Measurements from ENCODE around the gene NRXN3.
"Not testable (repeated sequence)": the region's sequence is repeated elsewhere in the genome, so short reads cannot be mapped to it uniquely, and the experiment has no call there.

NRXN3 gene

DNA sequence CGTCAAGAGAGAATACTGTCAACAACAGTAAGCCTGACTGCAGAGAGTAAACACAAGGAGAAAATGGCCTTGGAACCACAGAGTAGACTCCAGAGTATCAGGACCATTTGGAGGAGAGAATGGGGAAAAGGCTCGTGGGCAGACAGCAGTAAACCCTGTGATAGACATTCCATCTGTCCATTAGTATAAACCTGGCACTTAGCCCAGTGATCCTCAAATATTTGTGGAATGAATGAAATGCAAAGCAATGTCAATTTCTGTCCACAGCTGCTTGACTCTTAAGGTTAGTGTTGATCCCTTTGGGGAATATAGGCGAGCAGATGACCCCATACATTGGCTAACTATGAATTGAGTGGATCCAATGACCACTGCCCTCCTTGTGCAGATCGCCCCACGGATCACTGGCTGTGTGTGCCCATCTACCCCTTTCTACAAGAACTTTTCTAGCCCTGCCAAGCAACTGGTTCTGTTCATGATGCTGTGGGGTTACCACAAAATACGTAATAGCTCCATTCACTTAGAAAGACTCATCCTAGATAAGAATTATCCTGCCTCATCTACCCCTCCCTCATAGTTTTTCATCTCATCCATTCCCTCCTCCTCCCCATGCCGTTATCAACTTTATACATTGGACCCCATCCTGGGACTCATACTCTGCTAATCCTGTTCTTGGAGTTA is 846.8 kb downstream of the NRXN3 start:
- no peak for DNase-seq (ENCODE audit: low spot score)

- DNase-seq (ENCODE audit: low spot score): no peak
Observed at GRCh38 chr14:79017561-79017960, 847.4 kb downstream of the NRXN3 start.

DNA sequence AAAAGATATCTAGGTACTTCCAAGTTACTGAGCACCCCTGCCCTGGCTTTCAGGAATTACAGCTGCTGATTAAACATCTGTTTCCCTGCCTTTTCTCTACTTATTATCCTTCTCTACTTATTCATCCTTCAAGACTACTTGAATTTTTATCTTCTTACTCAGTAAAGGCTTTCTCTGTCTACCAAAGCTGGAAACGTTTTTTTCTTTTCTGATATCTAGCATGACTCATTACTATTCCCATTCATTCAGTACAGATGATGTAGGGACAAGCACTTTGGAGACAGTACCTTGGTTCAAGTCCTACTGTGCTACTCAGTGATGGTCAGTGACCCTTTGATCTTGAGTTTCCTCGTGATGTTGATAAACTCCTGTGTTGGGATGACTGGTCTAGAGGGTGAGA is 848.7 kb downstream of the NRXN3 start:
- no peak for DNase-seq (ENCODE audit: low spot score)

GRCh38 chr14:79019898-79020297 is 849.7 kb downstream of the NRXN3 start:
- not testable (repeated sequence) for DNase-seq (ENCODE audit: low spot score)

DNA sequence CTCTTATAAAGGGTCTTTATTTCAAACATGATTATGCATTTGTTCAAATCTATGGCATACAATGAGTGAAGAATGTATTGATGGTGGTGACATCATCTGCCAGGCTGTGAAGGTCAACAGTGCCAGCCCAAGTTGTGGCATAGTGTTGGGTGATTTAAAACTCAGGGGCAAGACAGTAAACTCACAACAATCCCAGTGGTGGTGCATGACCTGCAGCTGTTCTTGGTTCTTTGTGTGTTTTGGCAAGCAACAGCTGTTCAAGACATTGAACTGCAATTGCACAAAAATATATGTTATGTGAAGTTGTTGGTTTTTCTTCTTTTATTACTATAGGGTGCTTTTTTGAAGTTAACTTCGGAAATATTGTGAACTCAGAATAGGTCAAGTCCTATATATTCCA is 851.6 kb downstream of the NRXN3 start:
- no peak for DNase-seq (ENCODE audit: low spot score)

- DNase-seq (ENCODE audit: low spot score): no peak
Observed at GRCh38 chr14:79027138-79027537, 857.0 kb downstream of the NRXN3 start.

GRCh38 chr14:79028281-79028680 is 858.1 kb downstream of the NRXN3 start:
- no peak for DNase-seq (ENCODE audit: low spot score)

DNA sequence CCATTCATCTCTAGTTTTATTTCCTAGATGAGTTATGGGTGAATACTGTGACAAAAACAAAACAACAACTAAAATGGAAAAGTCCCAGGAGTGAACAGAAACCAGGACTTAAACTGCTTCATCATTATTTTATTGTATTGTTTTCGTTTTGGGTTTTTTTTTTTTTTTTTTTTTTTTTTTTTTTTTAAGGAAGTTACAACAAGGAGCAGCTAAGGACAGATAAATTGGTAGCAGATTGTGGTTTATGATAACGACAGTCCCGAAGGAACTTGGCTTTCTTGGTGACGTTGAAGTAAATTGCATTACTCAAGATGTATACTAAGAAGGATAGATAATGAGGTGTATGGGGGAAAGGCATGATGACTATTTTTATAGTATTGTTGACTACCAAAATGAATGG is 866.3 kb downstream of the NRXN3 start:
- DNase-seq (ENCODE audit: low spot score): no peak

DNA sequence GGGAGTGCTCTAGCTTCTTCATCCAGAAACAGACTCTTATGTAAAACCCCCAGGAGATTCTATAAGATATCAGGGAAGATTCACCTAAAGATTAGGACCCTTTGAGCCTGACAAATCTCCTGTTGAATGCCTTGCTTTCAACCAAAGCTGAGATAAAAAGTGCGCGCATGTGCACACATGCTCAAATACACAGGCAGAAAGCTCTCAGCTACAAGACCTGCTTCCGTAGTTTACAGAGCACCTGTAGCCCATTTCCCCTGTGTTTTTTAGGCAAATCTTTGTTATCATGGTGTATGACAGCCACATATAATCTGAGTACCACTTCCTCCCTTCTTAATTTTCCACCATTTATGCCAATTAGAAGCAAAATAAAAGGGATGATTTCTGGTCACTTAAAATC is 866.9 kb downstream of the NRXN3 start:
- no peak for DNase-seq (ENCODE audit: low spot score)

DNA sequence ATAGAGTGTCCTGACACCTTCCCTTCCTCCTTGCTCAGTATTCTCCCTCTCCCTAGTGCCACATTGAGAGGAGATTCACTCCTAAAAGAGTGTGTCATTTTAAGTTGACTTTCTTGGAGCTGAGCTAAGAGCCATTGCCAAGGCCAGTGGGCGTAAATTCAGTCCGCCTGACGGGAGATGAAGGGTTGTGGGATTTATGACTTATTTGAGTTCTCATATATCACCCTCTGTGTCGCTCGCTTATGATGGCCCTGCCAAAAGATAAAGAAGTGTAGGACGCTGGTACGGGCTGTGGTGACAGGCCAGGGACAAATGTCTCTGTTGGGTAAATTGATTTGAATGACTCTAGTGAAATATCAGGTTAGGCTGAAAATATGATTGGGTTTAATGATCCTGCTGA is 867.4 kb downstream of the NRXN3 start:
- no peak for DNase-seq (ENCODE audit: low spot score)

DNA sequence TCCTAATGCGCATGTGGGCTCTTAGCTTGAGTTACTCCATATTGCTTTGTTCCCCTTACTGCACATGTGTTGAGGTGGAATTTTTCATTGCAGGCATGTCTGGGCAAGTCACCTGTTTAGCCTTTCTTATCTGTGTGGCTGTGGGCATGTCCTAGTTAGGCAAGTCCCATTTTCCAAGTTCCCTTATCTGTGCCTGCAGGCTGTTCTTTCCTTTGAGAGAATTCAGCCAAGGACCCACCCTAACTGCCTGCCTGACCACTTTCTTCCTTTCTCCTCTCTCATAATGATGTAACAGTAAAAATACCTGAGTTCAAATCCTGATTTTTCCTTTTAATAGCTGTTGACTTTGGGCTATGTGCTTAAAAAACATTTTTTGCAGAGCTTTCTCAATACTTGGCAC is 870.6 kb downstream of the NRXN3 start:
- no peak for DNase-seq (ENCODE audit: low spot score)

GRCh38 chr14:79043194-79043889 is 873.2 kb downstream of the NRXN3 start:
- no peak for DNase-seq (ENCODE audit: low spot score)

GRCh38 chr14:79044894-79045624 is 874.9 kb downstream of the NRXN3 start:
- no peak for DNase-seq (ENCODE audit: low spot score)

GRCh38 chr14:79050787-79051727 is 880.9 kb downstream of the NRXN3 start:
- DNase-seq (ENCODE audit: low spot score): no peak

GRCh38 chr14:79051742-79052141 is 881.6 kb downstream of the NRXN3 start:
- DNase-seq (ENCODE audit: low spot score): no peak

DNA sequence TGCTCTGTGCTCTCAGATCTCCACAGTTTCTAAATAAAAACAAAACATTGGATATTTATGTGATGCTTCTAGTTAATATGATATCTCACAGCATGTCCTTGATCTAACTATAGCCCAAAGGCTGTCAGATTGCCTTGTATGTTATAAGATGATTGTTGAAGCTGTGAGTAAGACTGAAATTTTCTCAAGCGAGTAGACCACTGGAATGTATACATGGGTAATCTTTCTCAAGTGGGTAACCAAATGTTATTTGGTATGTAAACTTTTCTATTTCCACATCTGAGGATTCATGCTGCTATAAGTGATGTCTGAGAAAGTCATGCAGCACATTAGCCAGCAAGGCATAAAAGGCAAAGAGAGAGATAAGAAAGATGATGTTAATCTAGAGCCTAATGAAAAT is 886.7 kb downstream of the NRXN3 start:
- DNase-seq (ENCODE audit: low spot score): no peak

DNA sequence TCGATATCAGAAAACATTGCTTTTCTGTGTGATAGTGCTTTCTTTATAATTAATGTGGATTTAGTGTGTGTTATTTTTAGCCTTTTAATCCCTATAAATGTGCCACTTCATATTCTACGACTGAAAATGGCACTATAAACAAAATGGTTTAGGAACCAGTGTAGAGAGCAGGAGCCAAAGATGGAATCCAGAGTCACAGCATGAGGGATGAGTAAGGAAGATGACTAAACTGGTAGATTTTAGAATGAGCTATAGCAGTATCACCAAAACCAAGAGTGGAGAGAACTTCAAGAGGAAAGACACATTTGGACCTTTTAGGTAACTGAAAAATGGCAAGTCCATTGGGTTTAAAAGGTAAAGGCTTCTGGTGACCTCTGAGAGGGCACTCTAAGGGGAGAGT is 887.2 kb downstream of the NRXN3 start:
- DNase-seq (ENCODE audit: low spot score): no peak

- no peak for DNase-seq (ENCODE audit: low spot score)
Observed at GRCh38 chr14:79062226-79062625, 892.1 kb downstream of the NRXN3 start.

DNA sequence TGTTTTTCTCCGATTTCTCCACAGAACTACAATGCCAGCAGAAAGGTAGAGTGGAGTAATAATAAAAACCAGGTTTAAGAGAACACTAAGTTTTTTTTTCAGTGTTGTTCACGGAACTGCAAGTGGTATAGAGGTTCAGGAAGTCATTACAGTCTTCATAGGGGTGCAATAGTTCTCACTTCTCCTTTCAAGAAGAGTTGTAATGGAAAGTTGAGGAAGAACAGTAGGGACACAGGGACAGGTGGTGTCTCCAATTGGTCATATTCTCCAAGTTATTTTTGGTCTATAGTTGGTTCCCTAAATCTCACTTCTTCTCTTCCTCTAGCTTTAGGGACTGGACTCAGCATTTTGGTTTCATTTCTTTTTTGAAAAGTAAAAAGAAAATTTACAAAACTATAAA is 894.0 kb downstream of the NRXN3 start:
- DNase-seq (ENCODE audit: low spot score): no peak

GRCh38 chr14:79074510-79074909 is 904.3 kb downstream of the NRXN3 start:
- DNase-seq (ENCODE audit: low spot score): no peak

DNA sequence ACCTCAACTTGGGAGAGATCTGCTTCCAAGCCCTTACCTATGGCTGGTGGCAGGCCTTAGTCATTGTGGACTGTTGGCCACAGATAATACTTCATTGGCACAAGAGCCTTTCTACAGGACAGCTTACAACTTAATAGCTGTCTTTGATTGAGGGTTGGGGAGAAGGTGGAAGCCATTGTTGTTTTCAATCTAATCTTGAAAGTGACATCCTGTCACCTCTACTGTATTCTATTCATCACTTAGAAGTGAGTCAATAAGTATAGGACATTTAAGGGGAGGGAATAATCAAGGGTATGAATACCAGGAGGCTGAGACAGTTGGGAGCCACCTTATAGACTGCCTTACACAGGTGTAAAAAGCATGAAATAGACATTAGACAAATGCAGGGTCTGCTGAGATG is 906.3 kb downstream of the NRXN3 start:
- DNase-seq (ENCODE audit: low spot score): no peak

DNA sequence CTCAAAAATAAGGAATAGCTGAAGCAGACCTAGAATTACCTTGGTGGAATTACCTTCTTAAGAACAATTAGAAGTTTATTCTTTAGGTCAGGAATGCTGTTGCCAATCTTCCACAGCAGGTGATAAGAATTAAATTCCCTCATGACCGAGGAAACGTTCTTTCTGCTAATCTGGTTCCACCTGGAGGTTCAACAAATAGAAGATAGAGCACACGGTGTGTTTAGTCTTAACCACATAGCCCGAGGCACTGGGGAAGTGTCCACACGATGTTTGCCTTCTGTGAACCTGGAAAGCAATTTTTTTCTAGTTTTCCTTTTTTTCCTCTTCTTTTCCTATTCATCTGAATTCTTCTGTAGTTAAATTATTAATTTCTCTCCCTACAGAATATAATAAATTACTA is 906.9 kb downstream of the NRXN3 start:
- DNase-seq (ENCODE audit: low spot score): no peak

Measured in HuH-7.5 (cell line).